ENCODE measurements around the gene NUBPL. TPM values are rescaled to one million over a fixed set of nuclear protein-coding genes. Genes with fewer than 3 reads are reported as not detected.

Gene NUBPL
- total RNA-seq, 1 experiment from 2014 or later = 5.7 TPM

- intact Hi-C loops (cut with micrococcal nuclease; ENCODE audit: unreplicated experiment) = no loop called here
- POLR2A ChIA-PET = no interaction called here
Measured at GRCh38 chr14:31909977-31910376, 348.8 kb downstream of the NUBPL start.

More at GRCh38 chr14:31909977-31910376, 348.8 kb downstream of the NUBPL start:
- H3K9me3 ChIP-seq (ENCODE audit: control insufficient read depth, insufficient read depth, low read depth, low read length) = no peaks in the 10 kb centered on the region; the same call in 1 of the 2 replicates
- BruUV-seq (replicated peaks) = no TSS peak
- H3K27me3 ChIP-seq (ENCODE audit: control insufficient read depth, insufficient read depth, low read length) = no peaks in the 10 kb centered on the region
- DNase-seq (ENCODE audit: low read depth, low spot score) (no peak), ATAC-seq (no peak)
- TF ChIP-seq TCF7L2 (IDR thresholded peaks at IDR 0.05; ENCODE audit: low read depth, low read length) (no peak), REST (IDR thresholded peaks at IDR 0.05; ENCODE audit: insufficient read depth in 1 of 2, low read depth in 2 of 2, low read length in 1 of 2) (no peak), POLR2AphosphoS5 (IDR thresholded peaks at IDR 0.05; ENCODE audit: low read depth, low read length) (no peak), SIN3A (IDR thresholded peaks at IDR 0.05; ENCODE audit: borderline replicate concordance, insufficient read depth, low read depth, low read length) (no peak)
- no peaks in the 10 kb centered on the region for H3K36me3 ChIP-seq (ENCODE audit: control insufficient read depth, insufficient read depth, low read length)
- H3K4me3 ChIP-seq (ENCODE audit: low read depth in 2 of 2, low read length in 2 of 2) = no peak overlapping the region
- in situ Hi-C loops (cut with HindIII; ENCODE audit: low pct_unique_long_range_greater_than_20kb, low sequenced_read_pairs) = no loop called here
- H3K4me1 ChIP-seq (ENCODE audit: control insufficient read depth, insufficient read depth, low read length) = no peaks in the 10 kb centered on the region
- CTCF ChIA-PET = no interaction called here
- H3K27ac ChIP-seq (ENCODE audit: low read length) = no peak overlapping the region

Other genes starting within 250 kb of the NUBPL start
- gene HEATR5A, start 140.9 kb upstream of the NUBPL start, total RNA-seq (2021; ENCODE audit: unreplicated experiment) = 22.0 TPM
- 15.2 TPM for gene DTD2, start 103.9 kb upstream of the NUBPL start, total RNA-seq (2021; ENCODE audit: unreplicated experiment)
- not detected for gene GPR33, start 73.4 kb upstream of the NUBPL start, total RNA-seq (2021; ENCODE audit: unreplicated experiment)